Fibroblast of mammary gland (primary cell): ENCODE data around the gene PGGT1B.
A peak's percentile ranks its signal among the peaks of the same experiment; 100 is the strongest.

Experiments used
- DNase-seq: peaks from one replicate; pipeline ENCODE4 v3.0.0-alpha.2; 2010; ENCODE audit warnings: low read depth
- H3K4me3 ChIP-seq: 2 replicates; pipeline ENCODE4 v1.5.1; 2011; ENCODE audit warnings: low read depth, mild to moderate bottlenecking, low read length, moderate library complexity; ENCODE audit not compliant: control insufficient read depth
- CTCF ChIP-seq: conservative IDR thresholded peaks from 2 replicates; pipeline ENCODE4 v1.5.1; 2011; ENCODE audit warnings: low read depth, low read length, inconsistent platforms; ENCODE audit not compliant: control insufficient read depth, insufficient read depth

PGGT1B gene

GRCh38 chr5:115189866-115190265 is 72.8 kb downstream of the PGGT1B start:
- no peak for TF ChIP-seq CTCF
- no peak overlapping the region for H3K4me3 ChIP-seq
- no peak for DNase-seq

GRCh38 chr5:115186794-115187193 is 75.9 kb downstream of the PGGT1B start:
- no peak overlapping the region for H3K4me3 ChIP-seq
- peak; percentile 22 for DNase-seq
- no peak for TF ChIP-seq CTCF

- TF ChIP-seq CTCF: no peak
- H3K4me3 ChIP-seq: no peak overlapping the region
- DNase-seq: peak; percentile 18
Measured at GRCh38 chr5:115184770-115185169, 77.9 kb downstream of the PGGT1B start.

- TF ChIP-seq CTCF: no peak
- no peak for DNase-seq
- H3K4me3 ChIP-seq: no peak overlapping the region
Measured at GRCh38 chr5:115181757-115182156, 80.9 kb downstream of the PGGT1B start.

GRCh38 chr5:115180165-115180709 is 82.4 kb downstream of the PGGT1B start:
- peak overlapping the region; percentile 45 for H3K4me3 ChIP-seq
- peak; percentile 13 for DNase-seq
- no peak for TF ChIP-seq CTCF

- peak overlapping the region; percentile 45 for H3K4me3 ChIP-seq
- TF ChIP-seq CTCF: no peak
- DNase-seq: no peak
Measured at GRCh38 chr5:115179394-115180164, 83.1 kb downstream of the PGGT1B start.
